Neural cell (in vitro differentiated cells): ENCODE data around the gene DEPDC5. TPM values are rescaled to one million over a fixed set of nuclear protein-coding genes. Genes with fewer than 3 reads are reported as not detected.

ENCODE experiments used
- H2AFZ ChIP-seq: fragments of 200-600, 300-800 bp; sonication (generic), shearing (Covaris generic); 2 replicates; pipeline ENCODE4 v1.6.0; 2014; ENCODE audit warnings: low read depth, mild to moderate bottlenecking, antibody characterized with exemption, low read length, moderate library complexity
- H3F3A ChIP-seq: fragments of 200-600 bp; shearing (Covaris generic); 2 replicates; pipeline ENCODE4 v1.6.1; 2016; ENCODE audit warnings: mild to moderate bottlenecking, moderate library complexity, mixed read lengths, antibody characterized with exemption, low read length; ENCODE audit not compliant: insufficient read depth, poor library complexity, severe bottlenecking
- H3K27ac ChIP-seq: fragments of 200-600, 300-800 bp; sonication (generic), shearing (Covaris generic); 2 replicates; pipeline ENCODE4 v1.5.1; 2014; ENCODE audit warnings: mild to moderate bottlenecking, low read length, moderate library complexity
- H3K27me3 ChIP-seq: fragments of 300-800, 200-600 bp; sonication (generic), shearing (Covaris generic); 2 replicates; pipeline ENCODE4 v1.6.0; 2014; ENCODE audit warnings: mild to moderate bottlenecking, low read depth, low read length, moderate library complexity; ENCODE audit not compliant: insufficient read depth
- H3K36me3 ChIP-seq: fragments of 300-800, 200-600 bp; sonication (generic), shearing (Covaris generic); 2 replicates; pipeline ENCODE4 v1.5.1; 2014; ENCODE audit warnings: mild to moderate bottlenecking, antibody characterized with exemption, low read length, moderate library complexity; ENCODE audit not compliant: insufficient read depth
- H3K4me2 ChIP-seq: fragments of 300-800, 200-600 bp; sonication (generic), shearing (Covaris generic); 2 replicates; pipeline ENCODE4 v1.6.0; 2014; ENCODE audit warnings: mild to moderate bottlenecking, low read length
- H3K4me3 ChIP-seq: fragments of 300-800, 200-600 bp; sonication (generic), shearing (Covaris generic); 2 replicates; pipeline ENCODE4 v1.5.1; 2014; ENCODE audit warnings: mild to moderate bottlenecking, low read length, moderate library complexity
- H3K79me2 ChIP-seq: fragments of 200-600 bp; shearing (Covaris generic); replicated peaks from 2 replicates; pipeline ENCODE4 v1.6.0; 2014; ENCODE audit warnings: mild to moderate bottlenecking, low read length, moderate library complexity; ENCODE audit not compliant: insufficient read depth
- H3K9ac ChIP-seq: fragments of 300-800, 200-600 bp; sonication (generic), shearing (Covaris generic); 2 replicates; pipeline ENCODE4 v1.6.1; 2016; ENCODE audit warnings: mild to moderate bottlenecking, low read length, mixed read lengths
- H3K9me2 ChIP-seq: fragments of 200-600 bp; shearing (Covaris generic); 2 replicates; pipeline ENCODE4 v1.6.1; 2016; ENCODE audit warnings: mild to moderate bottlenecking, low read length, mixed read lengths; ENCODE audit not compliant: insufficient read depth
- H3K9me3 ChIP-seq: fragments of 200-600, 300-800 bp; sonication (generic), shearing (Covaris generic); 2 replicates; pipeline ENCODE4 v1.6.1; 2016; ENCODE audit warnings: mild to moderate bottlenecking, mixed run types, low read length, moderate library complexity, mixed read lengths
- H4K20me1 ChIP-seq: fragments of 200-600 bp; shearing (Covaris generic); 2 replicates; pipeline ENCODE4 v1.6.1; 2016; ENCODE audit warnings: mild to moderate bottlenecking, mixed run types; ENCODE audit not compliant: insufficient read depth
- EP300 ChIP-seq: fragments of 450-650 bp; conservative IDR thresholded peaks from 2 replicates; pipeline ENCODE4 v1.6.1; 2014; ENCODE audit warnings: antibody characterized with exemption, mild to moderate bottlenecking, moderate library complexity; ENCODE audit not compliant: poor library complexity, severe bottlenecking
- EZH2 ChIP-seq: fragments of 200-600, 300-800 bp; shearing (Covaris generic), sonication (generic); IDR thresholded peaks from 2 replicates; pipeline ENCODE4 v1.6.1; 2014; ENCODE audit warnings: antibody characterized with exemption, low read length, borderline replicate concordance, mild to moderate bottlenecking; ENCODE audit not compliant: insufficient read depth, poor library complexity, severe bottlenecking
- MXI1 ChIP-seq: fragments of 450-650 bp; conservative IDR thresholded peaks from 2 replicates; pipeline ENCODE4 v1.6.1; 2014; ENCODE audit warnings: antibody characterized with exemption, mild to moderate bottlenecking; ENCODE audit not compliant: poor library complexity, severe bottlenecking
- POLR2AphosphoS5 ChIP-seq: IDR thresholded peaks from 2 replicates; pipeline ENCODE4 v1.6.1; 2012
- RAD21 ChIP-seq: fragments of 450-650 bp; conservative IDR thresholded peaks from 2 replicates; pipeline ENCODE4 v1.6.1; 2014; ENCODE audit warnings: antibody characterized with exemption, mild to moderate bottlenecking, moderate library complexity
- SMC3 ChIP-seq: fragments of 450-650 bp; conservative IDR thresholded peaks from 2 replicates; pipeline ENCODE4 v1.6.1; 2014; ENCODE audit warnings: antibody characterized with exemption, mild to moderate bottlenecking, moderate library complexity; ENCODE audit not compliant: poor library complexity
- TAF1 ChIP-seq: IDR thresholded peaks from 2 replicates; pipeline ENCODE4 v1.6.1; 2012; ENCODE audit warnings: low read depth
- polyA plus RNA-seq: library from polyadenylated mRNA; depleted of rRNA; stranded (reverse); fragments of >200 nt; gene quantifications from 2 replicates; pipeline ENCODE4 v1.2.3, GENCODE V29; 2014
- TF ChIP-seq, protein P1 (sequence below): IDR thresholded peaks from 2 replicates; pipeline ENCODE4 v1.6.1; 2012; ENCODE audit warnings: borderline replicate concordance
- TF ChIP-seq, protein P2 (sequence below): fragments of 450-650 bp; IDR thresholded peaks from 2 replicates; pipeline ENCODE4 v1.5.1; 2014; ENCODE audit warnings: antibody characterized with exemption, mild to moderate bottlenecking, moderate library complexity; ENCODE audit not compliant: poor library complexity, severe bottlenecking

DEPDC5 gene
- polyA plus RNA-seq, 1 donor from 2014 or later = 11.3 TPM

DNA sequence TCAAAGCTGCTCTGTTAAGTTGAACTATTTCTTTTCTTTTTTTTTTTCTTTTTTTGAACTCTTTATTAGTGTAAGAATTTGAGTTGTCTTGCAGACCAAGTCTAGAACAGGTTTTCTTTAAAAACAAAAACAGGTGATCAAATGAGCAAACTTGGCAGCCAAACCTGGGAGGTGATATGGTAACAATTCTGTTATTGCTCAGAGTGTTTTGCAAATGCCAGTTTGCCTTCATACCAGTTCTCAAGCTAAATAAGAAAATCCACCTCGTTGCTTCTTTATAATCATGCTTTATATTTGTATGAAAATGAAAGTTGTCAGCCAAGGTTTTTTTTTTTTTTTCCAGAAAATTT, 76.9 kb downstream of the DEPDC5 start:
- no peaks in the 10 kb centered on the region for H3K27me3 ChIP-seq
- H3K9ac ChIP-seq = no peak overlapping the region
- H3K9me3 ChIP-seq = no peaks in the 10 kb centered on the region
- peaks cover 5% of the 10 kb centered on the region for H3K36me3 ChIP-seq
- no peak overlapping the region for H2AFZ ChIP-seq
- no peak overlapping the region for H3K4me3 ChIP-seq
- TF ChIP-seq SMC3 = no peak
- TF ChIP-seq POLR2AphosphoS5 = no peak
- no peak for TF ChIP-seq EP300
- TF ChIP-seq, protein P1, sequence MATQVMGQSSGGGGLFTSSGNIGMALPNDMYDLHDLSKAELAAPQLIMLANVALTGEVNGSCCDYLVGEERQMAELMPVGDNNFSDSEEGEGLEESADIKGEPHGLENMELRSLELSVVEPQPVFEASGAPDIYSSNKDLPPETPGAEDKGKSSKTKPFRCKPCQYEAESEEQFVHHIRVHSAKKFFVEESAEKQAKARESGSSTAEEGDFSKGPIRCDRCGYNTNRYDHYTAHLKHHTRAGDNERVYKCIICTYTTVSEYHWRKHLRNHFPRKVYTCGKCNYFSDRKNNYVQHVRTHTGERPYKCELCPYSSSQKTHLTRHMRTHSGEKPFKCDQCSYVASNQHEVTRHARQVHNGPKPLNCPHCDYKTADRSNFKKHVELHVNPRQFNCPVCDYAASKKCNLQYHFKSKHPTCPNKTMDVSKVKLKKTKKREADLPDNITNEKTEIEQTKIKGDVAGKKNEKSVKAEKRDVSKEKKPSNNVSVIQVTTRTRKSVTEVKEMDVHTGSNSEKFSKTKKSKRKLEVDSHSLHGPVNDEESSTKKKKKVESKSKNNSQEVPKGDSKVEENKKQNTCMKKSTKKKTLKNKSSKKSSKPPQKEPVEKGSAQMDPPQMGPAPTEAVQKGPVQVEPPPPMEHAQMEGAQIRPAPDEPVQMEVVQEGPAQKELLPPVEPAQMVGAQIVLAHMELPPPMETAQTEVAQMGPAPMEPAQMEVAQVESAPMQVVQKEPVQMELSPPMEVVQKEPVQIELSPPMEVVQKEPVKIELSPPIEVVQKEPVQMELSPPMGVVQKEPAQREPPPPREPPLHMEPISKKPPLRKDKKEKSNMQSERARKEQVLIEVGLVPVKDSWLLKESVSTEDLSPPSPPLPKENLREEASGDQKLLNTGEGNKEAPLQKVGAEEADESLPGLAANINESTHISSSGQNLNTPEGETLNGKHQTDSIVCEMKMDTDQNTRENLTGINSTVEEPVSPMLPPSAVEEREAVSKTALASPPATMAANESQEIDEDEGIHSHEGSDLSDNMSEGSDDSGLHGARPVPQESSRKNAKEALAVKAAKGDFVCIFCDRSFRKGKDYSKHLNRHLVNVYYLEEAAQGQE = no peak
- no peak for TF ChIP-seq EZH2
- TF ChIP-seq RAD21 = no peak
- no peak for TF ChIP-seq TAF1
- TF ChIP-seq, protein P2, sequence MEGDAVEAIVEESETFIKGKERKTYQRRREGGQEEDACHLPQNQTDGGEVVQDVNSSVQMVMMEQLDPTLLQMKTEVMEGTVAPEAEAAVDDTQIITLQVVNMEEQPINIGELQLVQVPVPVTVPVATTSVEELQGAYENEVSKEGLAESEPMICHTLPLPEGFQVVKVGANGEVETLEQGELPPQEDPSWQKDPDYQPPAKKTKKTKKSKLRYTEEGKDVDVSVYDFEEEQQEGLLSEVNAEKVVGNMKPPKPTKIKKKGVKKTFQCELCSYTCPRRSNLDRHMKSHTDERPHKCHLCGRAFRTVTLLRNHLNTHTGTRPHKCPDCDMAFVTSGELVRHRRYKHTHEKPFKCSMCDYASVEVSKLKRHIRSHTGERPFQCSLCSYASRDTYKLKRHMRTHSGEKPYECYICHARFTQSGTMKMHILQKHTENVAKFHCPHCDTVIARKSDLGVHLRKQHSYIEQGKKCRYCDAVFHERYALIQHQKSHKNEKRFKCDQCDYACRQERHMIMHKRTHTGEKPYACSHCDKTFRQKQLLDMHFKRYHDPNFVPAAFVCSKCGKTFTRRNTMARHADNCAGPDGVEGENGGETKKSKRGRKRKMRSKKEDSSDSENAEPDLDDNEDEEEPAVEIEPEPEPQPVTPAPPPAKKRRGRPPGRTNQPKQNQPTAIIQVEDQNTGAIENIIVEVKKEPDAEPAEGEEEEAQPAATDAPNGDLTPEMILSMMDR = no peak
- TF ChIP-seq MXI1 = no peak
- H3K27ac ChIP-seq = no peak overlapping the region
- H3K4me2 ChIP-seq = no peak overlapping the region
- H3K79me2 ChIP-seq = no peaks in the 10 kb centered on the region
- H3F3A ChIP-seq = no peaks in the 10 kb centered on the region
- no peaks in the 10 kb centered on the region for H4K20me1 ChIP-seq
- H3K9me2 ChIP-seq = no peaks in the 10 kb centered on the region

DNA sequence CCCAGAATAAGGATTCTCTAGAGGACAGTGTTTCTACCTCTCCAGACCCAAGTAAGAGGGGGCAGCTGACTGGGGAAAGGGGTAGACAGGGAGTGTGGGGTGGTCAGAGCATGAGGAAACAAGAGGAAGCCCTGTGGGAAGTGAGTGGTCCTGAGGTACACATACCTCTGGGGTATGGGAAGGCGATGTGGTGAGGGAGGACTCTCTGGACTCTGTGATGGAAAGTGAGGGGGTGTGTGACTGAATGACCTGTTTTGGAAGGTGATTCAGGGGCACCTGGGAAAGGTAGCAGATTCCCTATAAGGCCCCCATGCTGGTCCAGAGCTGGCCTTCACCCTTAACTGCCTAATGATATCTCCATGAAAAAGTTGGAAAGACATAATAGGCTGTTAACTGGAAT, 80.1 kb downstream of the DEPDC5 start:
- Histone ChIP-seq H3K27ac (no peak overlapping the region), H4K20me1 (no peaks in the 10 kb centered on the region), H3K9me2 (no peaks in the 10 kb centered on the region), H3K36me3 (peaks cover 5% of the 10 kb centered on the region), H2AFZ (no peak overlapping the region), H3K4me3 (no peak overlapping the region), H3K79me2 (no peaks in the 10 kb centered on the region), H3F3A (no peaks in the 10 kb centered on the region), H3K9me3 (no peaks in the 10 kb centered on the region), H3K27me3 (no peaks in the 10 kb centered on the region), H3K4me2 (no peak overlapping the region), H3K9ac (no peak overlapping the region)
- TF ChIP-seq, protein P1 = no peak
- TF ChIP-seq POLR2AphosphoS5 = no peak
- TF ChIP-seq, protein P2 = no peak
